Neuronal stem cell (in vitro differentiated cells): ENCODE measurements around the gene ADCK2. TPM values are rescaled to one million over a fixed set of nuclear protein-coding genes. Genes with fewer than 3 reads are reported as not detected.
"Not testable (repeated sequence)": the region's sequence is repeated elsewhere in the genome, so short reads cannot be mapped to it uniquely, and the experiment has no call there.

Source experiments
- DNase-seq: peaks from one replicate; pipeline ENCODE4 v3.0.0-alpha.2; 2013; ENCODE audit warnings: low spot score
- H2AFZ ChIP-seq: one replicate; pipeline ENCODE4 v1.6.1; 2013; ENCODE audit warnings: mild to moderate bottlenecking, low read length, inconsistent platforms
- H2AK5ac ChIP-seq: 2 replicates; pipeline ENCODE4 v1.6.1; 2013; ENCODE audit warnings: low read depth, mild to moderate bottlenecking, inconsistent platforms, low read length, moderate library complexity, mixed read lengths
- H2BK120ac ChIP-seq: 2 replicates; pipeline ENCODE4 v1.6.1; 2013; ENCODE audit warnings: low read depth, mild to moderate bottlenecking, inconsistent platforms, low read length, moderate library complexity, mixed read lengths
- H2BK12ac ChIP-seq: one replicate; pipeline ENCODE4 v1.6.1; 2013; ENCODE audit warnings: low read length, inconsistent platforms
- H2BK15ac ChIP-seq: 2 replicates; pipeline ENCODE4 v1.6.1; 2013; ENCODE audit warnings: mild to moderate bottlenecking, low read length, inconsistent platforms, mixed read lengths
- H2BK5ac ChIP-seq: one replicate; pipeline ENCODE4 v1.6.1; 2013; ENCODE audit warnings: inconsistent platforms, mild to moderate bottlenecking, low read length, moderate library complexity
- H3K14ac ChIP-seq: one replicate; pipeline ENCODE4 v1.6.1; 2013; ENCODE audit warnings: low read length, inconsistent platforms
- H3K18ac ChIP-seq: 2 replicates; pipeline ENCODE4 v1.6.1; 2013; ENCODE audit warnings: low read length, inconsistent platforms
- H3K23ac ChIP-seq: 2 replicates; pipeline ENCODE4 v1.6.1; 2013; ENCODE audit warnings: low read depth, mild to moderate bottlenecking, mixed read lengths, low read length, inconsistent platforms; ENCODE audit not compliant: poor library complexity
- H3K27ac ChIP-seq: replicated peaks from 3 replicates; pipeline ENCODE4 v1.5.1; 2013; ENCODE audit warnings: low read length, inconsistent platforms
- H3K27me3 ChIP-seq, 3 experiments: 2 replicates each; pipeline ENCODE4 v1.6.1; 2013; ENCODE audit warnings: low read length in 3 of 3, mild to moderate bottlenecking in 2 of 3, inconsistent platforms in 1 of 3, low read depth in 1 of 3, mixed read lengths in 1 of 3, moderate library complexity in 1 of 3; ENCODE audit not compliant: control insufficient read depth in 3 of 3, insufficient read depth in 3 of 3
- H3K36me3 ChIP-seq, 2 donors: replicated peaks in 1 of 2; 2 replicates each; pipeline ENCODE4 v1.6.1; 2013; ENCODE audit warnings: low read length in 2 of 2; ENCODE audit not compliant: control insufficient read depth in 2 of 2, insufficient read depth in 2 of 2
- H3K4ac ChIP-seq: 2 replicates; pipeline ENCODE4 v1.6.1; 2013; ENCODE audit warnings: inconsistent platforms, mild to moderate bottlenecking, low read length, moderate library complexity
- H3K4me1 ChIP-seq, 2 donors: 1 replicate in 1 of 2; 2 replicates in 1 of 2; pipeline ENCODE4 v1.6.1; 2013; ENCODE audit warnings: low read length in 2 of 2, low read depth in 1 of 2; ENCODE audit not compliant: control insufficient read depth in 2 of 2, insufficient read depth in 1 of 2
- H3K4me2 ChIP-seq: one replicate; pipeline ENCODE4 v1.6.1; 2013; ENCODE audit warnings: mild to moderate bottlenecking, low read length, inconsistent platforms; ENCODE audit not compliant: insufficient read depth, poor library complexity, severe bottlenecking
- H3K4me3 ChIP-seq, 2 donors: 2 replicates each; pipeline ENCODE4 v1.5.1; 2013; ENCODE audit warnings: low read length in 2 of 2, mild to moderate bottlenecking in 2 of 2, inconsistent platforms in 1 of 2, moderate library complexity in 1 of 2
- H3K79me1 ChIP-seq: one replicate; pipeline ENCODE4 v1.6.1; 2013; ENCODE audit warnings: low read depth, mild to moderate bottlenecking, inconsistent platforms, low read length, moderate library complexity
- H3K9ac ChIP-seq: one replicate; pipeline ENCODE4 v1.6.1; 2013; ENCODE audit warnings: mild to moderate bottlenecking, low read depth, low read length, inconsistent platforms; ENCODE audit not compliant: poor library complexity
- H3K9me3 ChIP-seq, 2 donors: replicated peaks in 1 of 2; 2 replicates each; pipeline versions ENCODE3 to v1.6.1; 2013; ENCODE audit warnings: low read length in 2 of 2, mild to moderate bottlenecking in 2 of 2, inconsistent platforms in 1 of 2, low read depth in 1 of 2, mixed read lengths in 1 of 2, moderate library complexity in 1 of 2; ENCODE audit not compliant: control insufficient read depth in 2 of 2, insufficient read depth in 1 of 2
- H4K8ac ChIP-seq: one replicate; pipeline ENCODE4 v1.6.1; 2013; ENCODE audit warnings: low read depth, mild to moderate bottlenecking, inconsistent platforms, low read length, moderate library complexity
- H4K91ac ChIP-seq: one replicate; pipeline ENCODE4 v1.6.1; 2013; ENCODE audit warnings: low read length, low read depth, mild to moderate bottlenecking, inconsistent platforms; ENCODE audit not compliant: poor library complexity
- WGBS, 2 donors: extraction: QIAGEN DNeasy Blood & Tissue Kit; methylation state at CpG; one replicate each; pipeline ENCODE4 v1.1.7; 2013; ENCODE audit warnings: missing lambda C conversion rate in 2 of 2, mixed read lengths in 1 of 2; ENCODE audit not compliant: insufficient read length in 2 of 2, insufficient replicate concordance in 1 of 2; ENCODE audit errors: extremely low coverage in 2 of 2; 5-methylcytosine and 5-hydroxymethylcytosine counted together
- polyA plus RNA-seq, 2 experiments: library from polyadenylated mRNA; stranded (reverse); fragments of 200-250 nt; gene quantifications; one replicate each; pipeline ENCODE4 v1.2.3, GENCODE V29; 2013

The ADCK2 gene
- 8.7 TPM for polyA plus RNA-seq (2013, experiment 1 of 2)
- polyA plus RNA-seq (2013, experiment 2 of 2), result 8.8 TPM

- Histone ChIP-seq H3K18ac (peak within 1 kb of the TSS; percentile 95), H2AFZ (peak within 1 kb of the TSS; percentile 98), H3K14ac (no peak within 1 kb of the TSS), H2BK12ac (peak within 1 kb of the TSS; percentile 58), H3K4me3 (peak within 1 kb of the TSS; percentile 51 to 84), H3K9me3 (peaks cover 0 to 2% of the 10 kb centered on the region in 2 donors), H3K36me3 (peaks cover 0 to 2% of the 10 kb centered on the region in 2 donors), H3K79me1 (no peaks in the 10 kb centered on the region), H3K27ac (no peak within 1 kb of the TSS), H3K23ac (peak within 1 kb of the TSS; percentile 93), H3K4ac (peak within 1 kb of the TSS; percentile 95), H2BK120ac (no peak within 1 kb of the TSS), H4K8ac (no peak within 1 kb of the TSS), H3K27me3 (peaks cover 0 to 12% (median 4%) of the 10 kb centered on the region in 3 experiments), H2AK5ac (peak within 1 kb of the TSS; percentile 88), H2BK5ac (peak within 1 kb of the TSS; percentile 42), H3K9ac (peak within 1 kb of the TSS; percentile 92), H3K4me1 (peaks cover 4 to 10% of the 10 kb centered on the region in 2 donors), H4K91ac (no peak within 1 kb of the TSS), H3K4me2 (peak within 1 kb of the TSS; percentile 95), H2BK15ac (peak within 1 kb of the TSS; percentile 27)
- WGBS, 2 donors, result no CpG with 5 or more reads among the region's 41 CpGs
- no peak for DNase-seq
Observed at GRCh38 chr7:140672382-140673062, at the start of gene ADCK2. Gene ADCK2 (plus strand): TSS chr7:140672945. CDS start chr7:140673331, 386 bp downstream.

- Histone ChIP-seq H2AFZ (no peak overlapping the region), H3K4me1 (peaks cover 7 to 8% of the 10 kb centered on the region in 2 donors), H3K36me3 (peaks cover 8 to 27% of the 10 kb centered on the region in 2 donors), H3K23ac (no peak overlapping the region), H2BK12ac (no peak overlapping the region), H3K18ac (no peak overlapping the region), H4K8ac (no peak overlapping the region), H3K9ac (no peak overlapping the region), H4K91ac (no peak overlapping the region), H3K14ac (no peak overlapping the region), H3K79me1 (peaks cover 4% of the 10 kb centered on the region), H3K4me2 (no peak overlapping the region), H3K4ac (no peak overlapping the region), H2BK5ac (no peak overlapping the region), H3K27ac (no peak overlapping the region), H3K4me3 (no peak overlapping the region), H2BK120ac (no peak overlapping the region), H2AK5ac (no peak overlapping the region), H3K9me3 (no peaks in the 10 kb centered on the region), H3K27me3 (no peaks in the 10 kb centered on the region), H2BK15ac (no peak overlapping the region)
- no peak for DNase-seq
- no CpG with 5 or more reads among the region's 6 CpGs for WGBS, 2 donors
Observed at GRCh38 chr7:140623980-140624379, 48.8 kb upstream of the ADCK2 start.

- no peak overlapping the region for H3K14ac ChIP-seq
- no peak overlapping the region for H2BK15ac ChIP-seq
- no peaks in the 10 kb centered on the region for H3K9me3 ChIP-seq
- no peaks in the 10 kb centered on the region for H3K27me3 ChIP-seq
- no peak overlapping the region for H4K8ac ChIP-seq
- H3K4me1 ChIP-seq, result peaks cover 7 to 8% of the 10 kb centered on the region in 2 donors
- H3K4me3 ChIP-seq, result no peak overlapping the region
- H2AFZ ChIP-seq, result no peak overlapping the region
- no peak overlapping the region for H2BK12ac ChIP-seq
- H2BK120ac ChIP-seq, result no peak overlapping the region
- peaks cover 8 to 33% of the 10 kb centered on the region in 2 donors for H3K36me3 ChIP-seq
- WGBS, 2 donors, result no CpG with 5 or more reads among the region's 11 CpGs
- no peak overlapping the region for H3K4ac ChIP-seq
- DNase-seq, result no peak
- no peak overlapping the region for H2BK5ac ChIP-seq
- H3K4me2 ChIP-seq, result no peak overlapping the region
- no peak overlapping the region for H3K9ac ChIP-seq
- H3K79me1 ChIP-seq, result peaks cover 4% of the 10 kb centered on the region
- H3K18ac ChIP-seq, result no peak overlapping the region
- H2AK5ac ChIP-seq, result no peak overlapping the region
- no peak overlapping the region for H4K91ac ChIP-seq
- no peak overlapping the region for H3K23ac ChIP-seq
- no peak overlapping the region for H3K27ac ChIP-seq
Observed at GRCh38 chr7:140624392-140625191, 48.2 kb upstream of the ADCK2 start.

- not testable (repeated sequence) for H2BK5ac ChIP-seq, H3K9ac ChIP-seq, H3K4ac ChIP-seq, H3K79me1 ChIP-seq, H3K4me1 ChIP-seq, H2BK15ac ChIP-seq, H3K9me3 ChIP-seq, H4K8ac ChIP-seq, H3K4me2 ChIP-seq, H3K23ac ChIP-seq, H3K14ac ChIP-seq, DNase-seq, H4K91ac ChIP-seq, H2BK12ac ChIP-seq, H3K27me3 ChIP-seq, H3K4me3 ChIP-seq, H3K27ac ChIP-seq, H2AK5ac ChIP-seq, H3K18ac ChIP-seq, H2BK120ac ChIP-seq, H2AFZ ChIP-seq
- WGBS, 2 donors, result no CpG with 5 or more reads among the region's 10 CpGs
- peaks cover 8 to 33% of the 10 kb centered on the region in 2 donors for H3K36me3 ChIP-seq
Observed at GRCh38 chr7:140625192-140625558, 47.6 kb upstream of the ADCK2 start.
